Nephron progenitor cell (in vitro differentiated cells): ENCODE measurements around the gene UBE2R2.
"Not testable (repeated sequence)": the region's sequence is repeated elsewhere in the genome, so short reads cannot be mapped to it uniquely, and the experiment has no call there.

Source experiments
- DNase-seq: peaks from one replicate; pipeline ENCODE4 v3.0.0; 2021
- H3K27ac Mint-ChIP-seq: 2 replicates; pipeline ENCODE4 v1.8.0; 2021; ENCODE audit warnings: mild to moderate bottlenecking, moderate library complexity, mixed read lengths
- H3K27me3 Mint-ChIP-seq: 2 replicates; pipeline ENCODE4 v1.8.0; 2021; ENCODE audit warnings: mild to moderate bottlenecking, low read depth, mixed read lengths; ENCODE audit not compliant: poor library complexity
- H3K36me3 Mint-ChIP-seq: 2 replicates; pipeline ENCODE4 v1.8.0; 2021; ENCODE audit warnings: low read depth, mixed read lengths
- H3K4me1 Mint-ChIP-seq: 2 replicates; pipeline ENCODE4 v1.8.0; 2021; ENCODE audit warnings: mixed read lengths
- H3K4me3 Mint-ChIP-seq: 2 replicates; pipeline ENCODE4 v1.8.0; 2021; ENCODE audit warnings: mild to moderate bottlenecking, moderate library complexity, mixed read lengths
- H3K9me3 Mint-ChIP-seq: 2 replicates; pipeline ENCODE4 v1.8.0; 2021; ENCODE audit warnings: mild to moderate bottlenecking, moderate library complexity, mixed read lengths
- TF ChIP-seq, protein P1 (sequence below): fragments of 200-600 bp; sonication (generic); IDR thresholded peaks from 2 replicates; pipeline ENCODE4 v1.5.0; 2021; ENCODE audit warnings: antibody characterized with exemption

Gene UBE2R2

DNA sequence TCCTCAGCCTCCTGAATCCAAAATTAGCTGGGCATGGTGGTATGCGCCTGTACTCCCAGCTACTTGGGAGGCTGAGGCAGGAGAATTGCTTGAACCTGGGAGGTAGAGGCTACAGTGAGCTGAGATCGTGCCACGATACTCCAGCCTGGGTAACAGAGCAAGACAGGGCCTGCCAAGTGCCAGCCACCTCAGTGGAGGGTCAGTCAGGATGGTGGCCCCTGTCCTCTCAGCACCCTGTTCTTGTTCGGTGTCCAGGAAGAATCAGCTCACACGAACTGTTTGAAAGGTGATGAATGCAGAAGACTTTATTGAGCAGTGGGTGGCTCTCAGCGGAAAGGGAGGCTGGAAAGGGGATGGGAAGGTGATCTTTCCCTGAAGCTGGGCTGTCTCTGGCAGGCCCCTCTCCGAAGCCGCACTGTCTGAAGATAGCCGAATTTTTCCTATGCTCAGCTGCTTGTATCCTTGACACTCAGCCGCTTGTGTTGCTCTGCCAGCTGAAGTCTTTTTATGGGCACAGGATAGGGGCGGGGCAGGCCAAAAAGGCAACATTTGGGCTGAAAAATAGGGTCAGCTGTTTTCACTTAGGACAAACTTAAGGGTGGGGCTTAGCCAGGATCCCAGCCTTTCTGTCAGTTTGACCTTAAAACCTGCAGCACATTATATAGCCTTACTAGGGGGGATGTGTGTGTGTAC lies 50.9 kb downstream of the UBE2R2 start:
- no peak for DNase-seq
- TF ChIP-seq, protein P1, sequence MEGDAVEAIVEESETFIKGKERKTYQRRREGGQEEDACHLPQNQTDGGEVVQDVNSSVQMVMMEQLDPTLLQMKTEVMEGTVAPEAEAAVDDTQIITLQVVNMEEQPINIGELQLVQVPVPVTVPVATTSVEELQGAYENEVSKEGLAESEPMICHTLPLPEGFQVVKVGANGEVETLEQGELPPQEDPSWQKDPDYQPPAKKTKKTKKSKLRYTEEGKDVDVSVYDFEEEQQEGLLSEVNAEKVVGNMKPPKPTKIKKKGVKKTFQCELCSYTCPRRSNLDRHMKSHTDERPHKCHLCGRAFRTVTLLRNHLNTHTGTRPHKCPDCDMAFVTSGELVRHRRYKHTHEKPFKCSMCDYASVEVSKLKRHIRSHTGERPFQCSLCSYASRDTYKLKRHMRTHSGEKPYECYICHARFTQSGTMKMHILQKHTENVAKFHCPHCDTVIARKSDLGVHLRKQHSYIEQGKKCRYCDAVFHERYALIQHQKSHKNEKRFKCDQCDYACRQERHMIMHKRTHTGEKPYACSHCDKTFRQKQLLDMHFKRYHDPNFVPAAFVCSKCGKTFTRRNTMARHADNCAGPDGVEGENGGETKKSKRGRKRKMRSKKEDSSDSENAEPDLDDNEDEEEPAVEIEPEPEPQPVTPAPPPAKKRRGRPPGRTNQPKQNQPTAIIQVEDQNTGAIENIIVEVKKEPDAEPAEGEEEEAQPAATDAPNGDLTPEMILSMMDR, result no peak
- no peak overlapping the region for H3K4me3 Mint-ChIP-seq
- H3K27ac Mint-ChIP-seq, result peak overlapping the region; percentile 91
- no peaks in the 10 kb centered on the region for H3K27me3 Mint-ChIP-seq
- no peaks in the 10 kb centered on the region for H3K4me1 Mint-ChIP-seq
- peaks cover 56% of the 10 kb centered on the region for H3K36me3 Mint-ChIP-seq
- peaks cover 18% of the 10 kb centered on the region for H3K9me3 Mint-ChIP-seq

- H3K4me3 Mint-ChIP-seq, result no peak overlapping the region
- no peak overlapping the region for H3K27ac Mint-ChIP-seq
- peaks cover 17% of the 10 kb centered on the region for H3K9me3 Mint-ChIP-seq
- no peak for DNase-seq
- no peaks in the 10 kb centered on the region for H3K4me1 Mint-ChIP-seq
- peaks cover 50% of the 10 kb centered on the region for H3K36me3 Mint-ChIP-seq
- H3K27me3 Mint-ChIP-seq, result no peaks in the 10 kb centered on the region
- TF ChIP-seq, protein P1, result no peak
Measured at GRCh38 chr9:33868440-33868973, 51.5 kb downstream of the UBE2R2 start.

- DNase-seq, H3K4me1 Mint-ChIP-seq, H3K27me3 Mint-ChIP-seq, H3K27ac Mint-ChIP-seq, H3K4me3 Mint-ChIP-seq: not testable (repeated sequence)
- H3K36me3 Mint-ChIP-seq, result peaks cover 42% of the 10 kb centered on the region
- peaks cover 11% of the 10 kb centered on the region for H3K9me3 Mint-ChIP-seq
Measured at GRCh38 chr9:33869243-33869642, 52.3 kb downstream of the UBE2R2 start.

GRCh38 chr9:33877727-33878489 lies 60.9 kb downstream of the UBE2R2 start:
- no peak for DNase-seq
- Mint-ChIP-seq H3K27ac (peak overlapping the region; percentile 97), H3K27me3 (no peaks in the 10 kb centered on the region), H3K9me3 (no peaks in the 10 kb centered on the region), H3K4me1 (peaks cover 26% of the 10 kb centered on the region), H3K36me3 (no peaks in the 10 kb centered on the region), H3K4me3 (no peak overlapping the region)
- TF ChIP-seq, protein P1, result no peak

DNA sequence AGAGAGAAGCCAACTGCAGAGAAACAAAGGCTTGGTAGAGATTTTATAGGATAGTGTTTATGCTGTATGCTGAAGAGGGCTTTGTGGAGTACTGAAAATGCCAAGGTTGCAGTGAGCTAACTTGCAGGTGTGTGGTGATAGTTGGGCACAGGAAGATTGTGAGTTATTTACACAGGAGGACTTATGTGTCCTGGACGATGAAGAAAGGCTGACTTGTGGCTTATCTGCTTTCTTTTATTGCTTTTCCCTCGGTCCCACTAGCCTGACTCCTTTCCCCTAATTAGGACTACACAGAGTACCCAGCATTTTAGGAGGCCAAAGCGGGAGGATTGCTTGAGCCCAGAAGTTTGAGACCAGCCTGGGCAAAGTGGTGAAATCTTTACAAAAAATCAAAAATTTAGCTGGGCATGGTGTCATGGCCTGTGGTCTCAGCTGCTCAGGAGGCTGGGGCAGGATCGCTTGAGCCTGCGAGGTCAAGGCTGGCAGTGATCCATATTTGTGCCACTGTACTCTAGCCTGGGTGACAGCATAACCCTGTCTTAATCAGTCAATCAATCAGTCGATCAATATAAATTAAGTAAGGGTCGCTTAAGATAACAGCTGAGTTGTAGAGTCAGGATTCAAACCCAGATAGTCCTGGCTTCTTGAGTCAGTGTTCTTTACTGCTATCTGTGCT lies 61.9 kb downstream of the UBE2R2 start:
- Mint-ChIP-seq H3K4me3 (no peak overlapping the region), H3K36me3 (no peaks in the 10 kb centered on the region), H3K27me3 (no peaks in the 10 kb centered on the region), H3K27ac (peak overlapping the region; percentile 97), H3K4me1 (peaks cover 26% of the 10 kb centered on the region), H3K9me3 (no peaks in the 10 kb centered on the region)
- TF ChIP-seq, protein P1, result no peak
- DNase-seq, result no peak
